HG03108 (cell line): ENCODE results near the gene DNASE1L2.

ENCODE experiments used
- ATAC-seq: cut with Tn5 transposase; IDR thresholded peaks from one replicate; pipeline ENCODE4 v1.9.1; 2021; ENCODE audit warnings: moderate library complexity; ENCODE audit not compliant: unreplicated experiment

The DNASE1L2 gene

DNA sequence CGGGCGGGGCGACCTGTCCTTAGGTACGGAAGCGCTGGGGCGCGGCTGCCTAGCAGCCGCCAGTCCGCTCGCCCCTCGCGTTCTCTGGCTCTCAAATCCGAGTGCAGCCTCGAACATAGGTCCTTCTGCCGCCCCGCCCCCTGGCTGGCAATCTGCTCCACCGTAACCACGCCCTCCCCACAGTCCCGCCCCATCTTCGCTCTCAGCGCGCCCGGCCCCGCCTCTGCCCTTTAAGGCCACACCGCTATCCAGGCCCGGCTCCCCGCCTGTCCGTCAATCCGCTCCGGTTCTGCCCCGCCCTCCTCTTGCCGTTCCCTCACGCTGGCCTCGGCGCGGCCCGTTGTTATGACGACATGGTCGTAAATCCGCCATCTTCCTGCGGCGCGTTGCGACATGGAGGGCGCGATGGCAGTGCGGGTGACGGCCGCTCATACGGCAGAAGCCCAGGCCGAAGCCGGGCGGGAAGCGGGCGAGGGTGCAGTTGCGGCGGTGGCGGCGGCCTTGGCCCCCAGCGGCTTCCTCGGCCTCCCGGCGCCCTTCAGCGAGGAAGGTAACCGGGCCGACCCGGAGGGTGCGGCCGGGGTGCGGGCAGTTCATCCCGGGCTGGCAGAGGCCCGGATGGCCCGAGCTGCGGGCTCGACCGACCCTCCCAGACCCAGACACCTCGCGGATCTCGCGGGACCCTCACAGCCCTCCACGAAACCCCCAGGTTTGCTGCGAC, 12.9 kb upstream of the DNASE1L2 start, which contains the start of gene E4F1:
E4F1 (plus strand) TSS at position 371 of the 721 bp plus-strand sequence; CDS start at position 394, 23 bp downstream.
- peak; percentile 93 for ATAC-seq

DNA sequence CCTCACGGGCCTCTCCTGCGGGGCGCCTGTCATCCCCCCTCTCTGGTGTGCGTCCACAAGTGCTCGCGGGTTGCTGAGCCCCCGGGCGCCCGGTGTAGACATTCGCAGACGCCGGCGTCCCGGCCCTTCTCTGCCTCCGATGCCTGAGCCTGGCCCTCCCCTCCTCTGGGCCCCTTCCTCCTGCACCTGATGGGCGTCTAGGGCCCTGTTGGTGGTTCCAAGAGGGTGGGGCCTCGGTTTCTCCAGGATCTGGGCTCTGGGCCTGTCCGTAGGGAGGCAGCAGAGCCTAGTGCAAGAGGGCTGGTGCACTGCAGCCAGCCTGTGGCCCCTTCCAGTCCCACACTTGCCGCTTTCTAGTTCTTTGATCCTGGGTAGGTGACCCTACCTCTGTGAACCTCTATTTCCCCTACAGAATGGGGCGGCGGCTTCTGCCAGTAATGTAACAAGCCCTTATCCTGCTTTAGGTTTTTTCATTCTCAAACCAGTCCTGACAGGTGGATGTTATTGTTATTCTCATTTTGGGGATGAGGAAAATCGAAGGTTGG, 12.2 kb upstream of the DNASE1L2 start:
- peak; percentile 10 for ATAC-seq

DNA sequence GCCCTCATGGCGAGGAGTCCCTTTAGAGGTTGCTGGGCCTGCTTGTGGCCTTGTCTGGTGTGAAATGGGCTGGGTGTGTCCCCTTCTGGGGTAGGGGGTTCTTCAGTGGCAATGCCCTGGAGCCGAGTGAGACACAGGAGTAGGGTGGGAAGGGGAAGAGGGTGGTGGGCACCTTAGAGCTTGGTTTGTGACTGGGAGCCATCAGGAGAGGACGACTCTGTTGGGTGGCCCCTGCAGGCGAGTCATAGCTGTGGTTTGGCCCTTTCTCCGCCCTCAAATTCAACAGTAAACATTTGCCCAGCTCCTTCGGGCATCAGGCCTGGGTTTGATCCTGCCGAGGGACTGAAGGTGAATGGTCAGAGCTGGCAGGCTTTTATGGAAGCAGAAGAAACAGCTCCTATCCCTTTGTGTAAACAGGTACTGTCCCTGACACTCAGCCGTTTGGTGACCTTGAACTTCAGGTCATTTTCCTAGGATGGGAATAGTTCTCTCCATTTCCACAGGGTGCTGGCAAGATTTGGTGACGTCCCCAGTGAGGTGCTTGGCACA, 9.9 kb upstream of the DNASE1L2 start:
- ATAC-seq = no peak

DNA sequence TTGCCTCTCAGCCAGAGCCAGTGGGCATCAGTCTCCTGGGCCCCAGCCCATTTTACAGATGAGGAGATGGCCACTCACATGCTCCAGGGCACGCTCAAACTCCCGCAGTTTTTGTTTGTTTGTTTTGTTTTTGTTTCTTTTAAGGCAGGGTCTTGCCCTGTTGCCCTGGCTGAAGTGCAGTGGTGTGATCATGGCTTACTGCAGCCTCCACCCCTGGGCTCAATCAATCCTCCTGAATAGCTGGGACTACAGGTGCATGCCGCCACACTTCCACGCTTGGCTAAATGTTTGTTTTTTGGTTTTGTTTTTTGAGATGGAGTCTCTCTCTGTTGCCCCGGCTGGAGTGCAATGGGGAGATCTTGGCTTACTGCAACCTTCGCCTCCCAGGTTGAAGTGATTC, 9.3 kb upstream of the DNASE1L2 start:
- ATAC-seq = no peak

DNA sequence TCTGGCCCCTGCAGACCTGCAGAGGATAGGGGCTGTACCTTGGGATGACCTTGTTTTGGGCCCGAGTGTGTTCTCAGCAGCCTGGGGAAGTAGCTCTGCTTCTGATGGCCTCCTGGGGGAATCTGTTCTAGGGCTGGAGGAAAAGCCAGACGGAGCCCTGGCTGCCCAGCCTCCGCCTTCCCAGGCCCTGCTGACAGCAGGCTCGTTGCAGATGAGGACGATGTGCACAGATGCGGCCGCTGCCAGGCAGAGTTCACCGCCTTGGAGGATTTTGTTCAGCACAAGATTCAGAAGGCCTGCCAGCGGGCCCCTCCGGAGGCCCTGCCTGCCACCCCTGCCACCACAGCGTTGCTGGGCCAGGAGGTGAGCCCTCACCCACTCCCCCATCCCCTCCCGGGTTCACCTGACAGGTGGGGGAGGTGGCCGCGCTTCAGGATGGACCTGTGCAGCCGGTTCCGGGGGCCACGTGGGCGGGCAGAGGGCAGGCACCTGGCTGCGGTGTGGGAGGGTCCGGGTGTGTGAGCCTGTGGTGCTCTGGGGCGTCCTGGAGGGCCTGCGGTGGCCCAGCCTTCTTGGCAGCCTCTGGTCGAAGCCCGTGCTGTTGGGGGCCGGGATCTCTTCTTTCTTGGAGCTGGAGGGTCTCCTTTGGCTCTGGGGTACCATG, 8.0 kb upstream of the DNASE1L2 start:
- no peak for ATAC-seq

DNA sequence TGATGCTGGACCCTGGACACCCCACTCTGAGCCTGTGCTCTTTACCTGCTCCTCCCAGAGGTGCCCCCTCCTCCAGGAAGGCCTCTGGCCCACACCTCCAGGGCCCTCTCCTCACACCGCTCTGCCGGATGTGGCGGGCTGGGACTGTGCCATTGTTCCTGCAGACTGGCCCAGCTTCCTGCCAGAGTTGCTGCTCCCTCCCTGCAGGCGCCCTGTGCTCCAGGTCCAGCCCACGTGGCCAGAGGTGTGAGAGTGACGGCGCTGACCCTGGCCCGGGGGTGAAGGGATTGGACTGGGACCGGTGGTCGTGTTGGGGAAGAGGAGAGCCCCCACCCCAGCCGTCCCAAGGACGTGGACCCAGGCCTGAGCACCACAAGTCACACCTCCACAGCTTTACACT, 7.2 kb upstream of the DNASE1L2 start:
- ATAC-seq = no peak

DNA sequence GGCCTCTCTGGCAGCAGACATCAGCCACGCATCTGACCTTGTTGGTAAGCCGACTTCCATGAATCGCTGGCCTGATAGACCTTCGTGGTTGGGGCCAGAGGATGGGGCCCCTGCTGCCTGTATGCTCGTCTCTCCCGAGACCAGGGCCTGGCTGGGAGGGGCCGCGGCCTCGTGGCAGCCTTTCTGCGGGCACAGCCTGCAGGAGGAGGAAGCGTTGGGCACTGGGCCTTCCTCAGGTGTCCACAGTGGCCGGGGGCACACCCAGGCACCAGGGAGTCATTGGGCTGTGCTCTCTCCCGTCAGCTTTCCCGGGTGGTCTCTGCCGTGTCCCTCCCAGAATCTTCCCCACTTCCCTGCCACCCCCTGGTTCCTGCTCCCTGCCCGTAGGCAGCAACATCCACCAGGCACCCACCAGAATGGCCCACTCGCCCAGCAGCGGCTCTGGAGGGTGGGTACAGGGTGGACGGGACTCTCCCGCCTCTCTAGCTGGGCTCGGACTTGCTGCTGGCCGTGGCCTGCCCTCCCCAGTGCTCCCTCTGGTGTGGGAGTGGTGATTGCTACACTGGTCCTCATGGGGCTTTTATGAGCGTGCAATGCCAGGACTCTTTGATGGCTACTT, 6.5 kb upstream of the DNASE1L2 start:
- ATAC-seq = no peak

DNA sequence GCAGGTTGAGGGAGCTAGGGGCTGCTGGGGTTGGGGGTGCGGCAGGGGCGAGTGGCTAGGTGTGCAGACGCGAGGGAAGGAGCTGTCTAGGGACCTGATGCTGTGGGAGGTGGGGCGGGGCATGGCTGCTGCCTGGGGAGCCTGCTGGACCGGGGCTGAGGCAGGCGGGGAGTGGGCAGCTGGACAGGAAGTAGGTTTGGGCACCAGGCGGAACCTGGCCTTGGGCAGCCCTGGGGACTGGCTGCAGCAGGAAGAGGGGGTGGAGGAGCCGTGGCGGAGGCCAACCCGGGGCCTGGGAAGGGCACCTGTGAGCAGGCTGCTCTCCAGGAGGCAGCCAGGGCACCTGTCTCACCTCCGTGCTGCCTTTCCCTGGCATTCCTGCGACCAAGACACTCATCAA, 5.9 kb upstream of the DNASE1L2 start:
- ATAC-seq = no peak

DNA sequence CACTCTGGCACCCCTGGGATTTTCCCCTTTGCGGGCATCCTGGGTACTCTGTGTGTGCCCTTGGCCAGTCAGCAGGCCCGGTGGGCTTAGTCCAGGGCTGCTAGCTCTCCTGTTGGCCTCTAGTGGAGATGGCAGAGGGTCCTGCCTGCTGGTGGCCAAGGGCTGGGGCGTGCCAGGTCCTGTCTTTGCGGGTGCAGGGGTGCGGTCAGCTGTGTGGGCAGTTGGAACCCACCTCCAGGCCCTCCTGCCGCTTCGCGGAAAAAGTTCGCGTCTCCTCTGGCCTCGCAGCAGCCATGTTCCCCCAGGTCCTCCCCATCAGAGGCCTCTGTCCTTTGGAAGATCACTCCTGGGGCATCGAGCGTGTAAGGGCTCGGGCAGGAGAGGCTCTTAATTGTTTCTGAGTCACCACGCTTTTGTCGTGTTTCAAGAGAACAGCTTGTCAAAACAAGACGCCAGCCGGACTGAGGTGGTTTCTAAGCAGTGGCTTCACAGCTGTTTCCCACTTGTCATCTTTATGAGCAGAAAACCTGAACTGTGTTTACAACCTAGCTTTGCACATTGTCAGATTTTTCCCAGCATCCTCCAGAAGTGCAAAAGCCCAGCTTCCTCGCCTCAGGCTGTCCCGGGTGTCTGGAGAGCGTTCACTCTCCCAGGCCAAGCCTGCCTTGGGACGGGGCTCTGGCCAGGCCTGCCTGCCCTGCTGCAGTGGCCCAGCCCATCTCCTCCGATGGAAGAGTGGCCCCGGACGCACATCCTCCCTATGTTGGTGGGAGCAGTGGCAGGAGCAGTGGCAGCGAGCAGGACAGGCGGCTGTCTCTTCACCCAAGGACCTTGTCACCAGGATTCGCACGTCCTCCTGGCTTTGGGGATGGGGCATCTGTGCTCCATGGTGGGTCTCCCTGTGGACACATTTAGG, 5.0 kb upstream of the DNASE1L2 start:
- ATAC-seq = no peak

DNA sequence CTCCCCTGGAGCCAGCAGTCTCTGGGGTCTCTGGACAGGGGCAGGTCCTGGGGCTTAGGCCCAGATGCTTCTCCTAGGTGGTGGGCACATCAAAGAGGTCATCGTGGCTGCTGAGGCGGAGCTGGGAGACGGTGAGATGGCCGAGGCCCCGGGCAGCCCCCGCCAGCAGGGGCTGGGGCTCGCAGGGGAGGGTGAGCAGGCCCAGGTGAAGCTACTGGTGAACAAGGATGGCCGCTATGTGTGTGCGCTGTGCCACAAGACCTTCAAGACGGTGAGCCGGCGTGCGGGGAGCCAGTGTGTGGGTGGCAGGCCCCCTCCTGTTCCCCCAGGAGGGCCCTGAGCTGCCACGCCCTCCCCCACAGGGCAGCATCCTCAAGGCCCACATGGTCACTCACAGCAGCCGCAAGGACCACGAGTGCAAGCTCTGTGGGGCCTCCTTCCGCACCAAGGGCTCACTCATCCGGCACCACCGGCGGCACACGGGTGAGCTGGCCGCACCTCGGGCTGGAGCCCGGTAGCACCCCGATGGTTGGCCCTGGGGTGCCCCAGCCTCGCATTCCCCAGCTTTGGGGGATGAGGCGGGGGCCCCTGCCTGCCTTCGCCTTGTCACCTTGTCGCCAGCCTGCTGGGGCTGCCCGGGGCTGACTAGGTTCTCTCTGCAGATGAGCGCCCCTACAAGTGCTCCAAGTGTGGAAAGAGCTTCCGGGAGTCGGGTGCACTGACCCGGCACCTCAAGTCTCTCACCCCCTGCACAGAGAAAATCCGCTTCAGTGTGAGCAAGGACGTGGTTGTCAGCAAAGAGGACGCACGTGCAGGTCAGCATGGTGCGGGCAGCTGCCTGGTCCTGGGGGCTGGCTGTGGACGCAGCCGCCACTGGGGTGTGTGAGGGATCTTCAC, 3.9 kb upstream of the DNASE1L2 start:
- ATAC-seq = no peak

DNA sequence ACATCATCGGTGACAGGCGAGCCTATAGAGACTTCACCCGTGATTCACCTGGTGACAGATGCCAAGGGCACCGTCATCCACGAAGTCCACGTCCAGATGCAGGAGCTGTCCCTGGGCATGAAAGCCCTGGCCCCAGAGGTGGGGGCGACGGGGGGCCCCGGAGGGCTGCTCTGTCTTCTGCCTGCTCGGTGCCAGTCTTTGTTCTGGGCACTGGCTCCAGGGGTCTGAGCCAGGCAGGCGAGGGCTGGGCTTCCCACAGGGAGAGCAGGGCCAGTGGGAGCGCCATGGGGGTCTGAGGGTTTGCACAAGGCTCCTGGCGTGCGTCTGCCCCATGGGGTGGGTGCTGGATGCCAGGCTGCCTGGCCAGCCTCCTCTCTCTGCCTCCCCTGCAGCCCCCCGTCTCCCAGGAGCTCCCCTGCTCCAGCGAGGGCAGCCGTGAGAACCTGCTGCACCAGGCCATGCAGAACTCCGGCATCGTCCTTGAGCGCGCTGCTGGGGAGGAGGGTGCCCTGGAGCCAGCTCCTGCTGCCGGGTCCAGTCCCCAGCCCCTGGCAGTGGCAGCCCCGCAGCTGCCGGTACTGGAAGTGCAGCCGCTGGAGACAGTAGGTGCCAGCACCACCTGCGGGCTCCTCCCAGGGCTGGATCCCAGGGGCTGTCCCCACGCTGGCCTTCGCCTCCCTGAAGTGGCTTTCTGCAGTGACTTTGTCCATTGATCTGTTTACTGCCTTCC, 3.0 kb upstream of the DNASE1L2 start:
- no peak for ATAC-seq

DNA sequence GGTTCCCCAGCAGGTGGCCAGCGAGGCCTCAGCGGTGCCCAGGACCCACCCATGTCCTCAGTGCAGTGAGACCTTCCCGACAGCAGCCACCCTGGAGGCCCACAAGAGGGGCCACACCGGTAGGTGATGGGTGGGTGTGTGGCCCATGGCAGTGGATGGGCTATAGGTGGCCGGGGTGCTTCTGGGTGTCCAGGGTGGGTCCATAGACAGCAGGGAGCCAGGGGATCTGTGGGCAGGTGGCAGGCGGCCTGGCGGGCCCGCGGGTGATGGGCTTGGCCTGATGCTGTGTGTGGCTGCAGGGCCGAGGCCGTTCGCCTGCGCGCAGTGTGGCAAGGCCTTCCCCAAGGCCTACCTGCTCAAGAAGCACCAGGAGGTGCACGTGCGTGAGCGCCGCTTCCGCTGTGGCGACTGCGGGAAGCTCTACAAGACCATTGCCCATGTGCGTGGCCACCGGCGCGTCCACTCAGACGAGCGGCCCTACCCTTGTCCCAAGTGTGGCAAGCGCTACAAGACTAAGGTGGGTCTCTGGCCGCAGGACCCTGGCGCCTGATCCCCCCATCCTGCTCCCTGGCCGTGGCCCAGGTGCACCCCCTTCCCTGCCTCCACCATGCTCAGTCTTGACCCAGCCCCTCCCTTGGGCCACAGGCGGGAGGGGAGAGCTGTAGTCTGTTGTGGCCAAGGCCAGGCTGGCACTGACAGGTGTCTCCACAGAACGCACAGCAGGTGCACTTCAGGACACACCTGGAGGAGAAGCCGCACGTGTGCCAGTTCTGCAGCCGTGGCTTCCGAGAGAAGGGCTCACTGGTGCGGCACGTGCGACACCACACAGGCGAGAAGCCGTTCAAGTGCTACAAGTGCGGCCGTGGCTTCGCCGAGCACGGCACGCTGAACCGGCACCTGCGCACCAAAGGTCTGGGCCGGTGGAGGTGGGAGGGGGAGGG, 2.1 kb upstream of the DNASE1L2 start:
- ATAC-seq = no peak

DNA sequence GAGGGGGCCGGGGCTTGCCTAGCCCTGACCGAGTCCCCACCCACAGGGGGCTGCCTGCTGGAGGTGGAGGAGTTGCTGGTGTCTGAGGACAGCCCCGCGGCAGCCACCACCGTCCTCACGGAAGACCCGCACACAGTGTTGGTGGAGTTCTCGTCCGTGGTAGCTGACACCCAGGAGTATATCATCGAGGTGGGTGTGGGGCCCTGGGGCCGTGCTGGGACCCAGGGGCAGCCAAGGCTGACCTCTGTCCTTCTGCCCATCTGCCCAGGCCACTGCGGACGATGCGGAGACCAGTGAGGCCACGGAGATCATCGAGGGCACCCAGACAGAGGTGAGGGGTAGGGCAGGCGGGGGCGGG, 1.5 kb upstream of the DNASE1L2 start:
- ATAC-seq = no peak

DNA sequence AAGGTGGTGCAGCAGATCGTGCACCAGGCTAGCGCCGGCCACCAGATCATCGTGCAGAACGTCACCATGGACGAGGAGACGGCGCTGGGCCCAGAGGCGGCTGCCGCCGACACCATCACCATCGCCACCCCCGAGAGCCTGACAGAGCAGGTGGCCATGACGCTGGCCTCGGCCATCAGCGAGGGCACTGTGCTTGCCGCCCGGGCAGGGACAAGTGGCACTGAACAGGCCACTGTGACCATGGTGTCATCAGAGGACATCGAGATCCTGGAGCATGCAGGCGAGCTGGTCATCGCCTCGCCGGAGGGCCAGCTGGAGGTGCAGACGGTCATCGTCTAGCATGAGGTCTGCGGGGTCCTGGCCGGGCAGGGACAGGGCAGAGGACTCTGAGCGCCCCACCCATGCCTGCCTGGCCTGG, 1.0 kb upstream of the DNASE1L2 start:
- ATAC-seq = no peak

DNA sequence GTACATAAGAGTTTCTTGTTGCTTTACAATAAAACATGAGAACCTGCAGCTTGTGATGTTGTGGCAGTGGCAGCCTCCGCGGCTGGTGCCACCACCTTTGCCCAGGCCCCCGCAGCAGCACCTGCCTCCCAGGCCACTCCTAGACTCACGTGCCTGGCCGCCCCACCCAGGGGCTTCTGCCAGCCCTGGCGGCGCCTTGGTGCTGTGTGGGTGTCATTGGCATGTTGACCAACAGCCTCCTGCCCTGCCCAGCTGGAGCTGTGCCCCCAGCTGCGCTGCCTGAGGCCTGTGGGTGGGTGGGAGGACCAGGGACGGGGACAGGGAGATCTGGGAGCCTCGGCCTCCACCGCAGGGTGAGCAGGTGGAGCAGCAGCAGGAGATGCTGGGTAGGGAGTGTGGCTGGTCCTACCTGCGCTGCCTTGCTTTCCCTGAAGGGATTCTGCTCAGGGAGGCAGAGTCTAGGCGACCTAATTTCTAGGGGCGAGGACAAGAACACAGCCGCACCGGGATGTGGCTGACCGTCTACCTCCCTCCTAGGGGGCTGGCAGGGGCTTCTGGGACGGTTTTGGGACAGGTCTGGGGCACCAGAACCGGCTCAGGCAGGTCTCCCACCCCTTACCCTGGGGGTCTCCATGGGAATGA, 428 bp upstream of the DNASE1L2 start:
- no peak for ATAC-seq

DNA sequence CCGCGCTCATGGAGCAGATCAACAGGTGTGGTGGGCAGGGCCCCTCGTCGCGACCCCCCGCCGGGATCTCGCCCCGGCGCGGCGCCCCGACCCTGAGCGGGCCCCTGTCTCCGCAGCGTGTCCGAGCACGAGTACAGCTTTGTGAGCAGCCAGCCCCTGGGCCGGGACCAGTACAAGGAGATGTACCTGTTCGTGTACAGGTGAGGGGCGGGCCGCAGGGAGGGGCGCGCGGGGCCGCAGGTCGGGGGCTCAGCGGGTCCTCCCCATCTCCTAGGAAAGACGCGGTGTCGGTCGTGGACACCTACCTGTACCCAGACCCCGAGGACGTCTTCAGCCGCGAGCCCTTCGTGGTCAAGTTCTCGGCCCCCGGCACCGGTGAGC, 848 bp downstream of the DNASE1L2 start:
- no peak for ATAC-seq

DNA sequence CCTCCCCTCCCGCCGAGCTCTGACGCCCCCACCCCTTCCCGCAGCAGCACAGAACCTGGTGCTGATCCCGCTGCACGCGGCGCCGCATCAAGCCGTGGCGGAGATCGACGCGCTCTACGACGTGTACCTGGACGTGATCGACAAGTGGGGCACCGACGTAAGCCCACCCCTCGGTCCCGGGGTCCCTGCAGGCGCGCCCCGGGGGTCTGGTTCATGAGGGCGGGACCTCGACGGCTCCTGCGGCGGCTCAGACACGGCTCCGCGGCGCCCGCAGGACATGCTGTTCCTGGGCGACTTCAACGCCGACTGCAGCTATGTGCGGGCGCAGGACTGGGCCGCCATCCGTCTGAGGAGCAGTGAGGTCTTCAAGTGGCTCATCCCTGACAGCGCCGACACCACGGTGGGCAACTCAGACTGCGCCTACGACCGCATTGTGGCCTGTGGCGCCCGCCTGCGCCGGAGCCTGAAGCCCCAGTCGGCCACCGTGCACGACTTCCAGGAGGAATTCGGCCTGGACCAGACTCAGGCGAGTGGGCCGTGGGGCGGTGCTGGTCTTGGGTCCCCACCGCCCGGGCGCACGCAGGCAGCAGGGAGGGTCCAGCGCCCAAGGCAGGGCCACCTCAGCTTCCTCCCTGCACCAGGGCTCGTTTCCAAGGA, 1.4 kb downstream of the DNASE1L2 start:
- ATAC-seq = no peak
